A673 (cell line): Measurements from ENCODE around the gene GOLGB1. TPM values are rescaled to one million over a fixed set of nuclear protein-coding genes. Genes with fewer than 3 reads are reported as not detected.
"Not testable (repeated sequence)": the region's sequence is repeated elsewhere in the genome, so short reads cannot be mapped to it uniquely, and the experiment has no call there.

Experiments used
- BruUV-seq: library from RNA; stranded (reverse); fragments of 400-500 nt; replicated peaks from 2 replicates; lab custom pipeline; 2021; lab: Mats Ljungman, UMichigan
- CTCF ChIA-PET: fragments of 300-600 bp; sonication (Branson Sonifier 250); formaldehyde crosslinking; loops from one replicate; lab custom pipeline; 2022; ENCODE audit warnings: antibody characterized with exemption; lab: Charles Lee
- POLR2A ChIA-PET: fragments of 300-600 bp; sonication (Branson Sonifier 250); formaldehyde crosslinking; loops from one replicate; lab custom pipeline; 2022; ENCODE audit warnings: antibody characterized with exemption; ENCODE audit not compliant: low non-redundant PET; lab: Charles Lee
- DNase-seq: peaks from one replicate; pipeline ENCODE4 v3.0.0-alpha.2; 2015; ENCODE audit warnings: low spot score
- H3K27ac ChIP-seq: fragments of 200-600 bp; sonication (generic); 2 replicates; pipeline ENCODE4 v1.5.1; 2016; ENCODE audit warnings: mixed run types, low read depth, mild to moderate bottlenecking, mixed read lengths, antibody characterized with exemption, low read length; ENCODE audit not compliant: poor library complexity, severe bottlenecking
- H3K27me3 ChIP-seq: fragments of 200-600 bp; sonication (generic); replicated peaks from 2 replicates; pipeline ENCODE4 v1.6.1; 2017; ENCODE audit warnings: mixed run types, low read depth, mild to moderate bottlenecking, mixed read lengths, antibody characterized with exemption, low read length; ENCODE audit not compliant: insufficient read depth, poor library complexity
- H3K36me3 ChIP-seq: fragments of 200-600 bp; sonication (generic); 2 replicates; pipeline ENCODE4 v1.6.1; 2016; ENCODE audit warnings: mixed run types, mild to moderate bottlenecking, mixed read lengths, antibody characterized with exemption, low read length; ENCODE audit not compliant: insufficient read depth, poor library complexity, severe bottlenecking
- H3K4me1 ChIP-seq: fragments of 200-600 bp; sonication (generic); 2 replicates; pipeline ENCODE4 v1.6.1; 2017; ENCODE audit warnings: mixed run types, mild to moderate bottlenecking, mixed read lengths, antibody characterized with exemption, low read length; ENCODE audit not compliant: insufficient read depth, poor library complexity, severe bottlenecking
- H3K4me3 ChIP-seq: fragments of 200-600 bp; sonication (generic); 2 replicates; pipeline ENCODE4 v1.5.1; 2016; ENCODE audit warnings: low read depth, mixed run types, mild to moderate bottlenecking, mixed read lengths, low read length; ENCODE audit not compliant: poor library complexity, severe bottlenecking
- H3K9me3 ChIP-seq: fragments of 200-600 bp; sonication (generic); 2 replicates; pipeline ENCODE4 v1.6.1; 2016; ENCODE audit warnings: mixed run types, low read depth, mild to moderate bottlenecking, mixed read lengths, antibody characterized with exemption, low read length; ENCODE audit not compliant: poor library complexity, severe bottlenecking
- EZH2 ChIP-seq: fragments of 200-600 bp; sonication (generic); IDR thresholded peaks from 2 replicates; pipeline ENCODE4 v1.6.1; 2017; ENCODE audit warnings: borderline replicate concordance, low read depth, mild to moderate bottlenecking, mixed read lengths, antibody characterized with exemption, low read length; ENCODE audit not compliant: poor library complexity, severe bottlenecking
- intact Hi-C: fragments of 100-400 bp; cut with micrococcal nuclease; formaldehyde crosslinking; loops from one replicate; pipeline ENCODE4 v1.10.0; 2022; ENCODE audit not compliant: unreplicated experiment
- total RNA-seq: library from RNA; stranded (reverse); gene quantifications from 2 replicates; pipeline ENCODE4 v1.2.3, GENCODE V29; 2021
- TF ChIP-seq, protein P1 (sequence below): fragments of 300-800, 200-600 bp; sonication (generic); conservative IDR thresholded peaks from 2 replicates; pipeline ENCODE4 v1.5.1; 2017; ENCODE audit warnings: low read depth, mild to moderate bottlenecking, antibody characterized with exemption, low read length, moderate library complexity, mixed read lengths

GOLGB1 gene
- total RNA-seq, 1 experiment from 2014 or later = 19.9 TPM

GRCh38 chr3:121750087-121750415 is 510 bp upstream of the GOLGB1 start:
- Histone ChIP-seq H3K27me3 (no peaks in the 10 kb centered on the region), H3K4me3 (peak overlapping the region; percentile 82), H3K36me3 (no peaks in the 10 kb centered on the region), H3K9me3 (no peaks in the 10 kb centered on the region), H3K4me1 (peaks cover 7% of the 10 kb centered on the region), H3K27ac (peak overlapping the region; percentile 49)
- ChIA-PET POLR2A (no interaction called here), CTCF (no interaction called here)
- no peak for DNase-seq
- TF ChIP-seq EZH2 = no peak
- TF ChIP-seq, protein P1, sequence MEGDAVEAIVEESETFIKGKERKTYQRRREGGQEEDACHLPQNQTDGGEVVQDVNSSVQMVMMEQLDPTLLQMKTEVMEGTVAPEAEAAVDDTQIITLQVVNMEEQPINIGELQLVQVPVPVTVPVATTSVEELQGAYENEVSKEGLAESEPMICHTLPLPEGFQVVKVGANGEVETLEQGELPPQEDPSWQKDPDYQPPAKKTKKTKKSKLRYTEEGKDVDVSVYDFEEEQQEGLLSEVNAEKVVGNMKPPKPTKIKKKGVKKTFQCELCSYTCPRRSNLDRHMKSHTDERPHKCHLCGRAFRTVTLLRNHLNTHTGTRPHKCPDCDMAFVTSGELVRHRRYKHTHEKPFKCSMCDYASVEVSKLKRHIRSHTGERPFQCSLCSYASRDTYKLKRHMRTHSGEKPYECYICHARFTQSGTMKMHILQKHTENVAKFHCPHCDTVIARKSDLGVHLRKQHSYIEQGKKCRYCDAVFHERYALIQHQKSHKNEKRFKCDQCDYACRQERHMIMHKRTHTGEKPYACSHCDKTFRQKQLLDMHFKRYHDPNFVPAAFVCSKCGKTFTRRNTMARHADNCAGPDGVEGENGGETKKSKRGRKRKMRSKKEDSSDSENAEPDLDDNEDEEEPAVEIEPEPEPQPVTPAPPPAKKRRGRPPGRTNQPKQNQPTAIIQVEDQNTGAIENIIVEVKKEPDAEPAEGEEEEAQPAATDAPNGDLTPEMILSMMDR = no peak
- intact Hi-C loops = no loop called here
- TSS peak; percentile 97 for BruUV-seq

- Histone ChIP-seq H3K27me3 (no peaks in the 10 kb centered on the region), H3K4me3 (peak overlapping the region; percentile 82), H3K9me3 (no peaks in the 10 kb centered on the region), H3K4me1 (peaks cover 7% of the 10 kb centered on the region), H3K27ac (peak overlapping the region; percentile 82), H3K36me3 (no peaks in the 10 kb centered on the region)
- ChIA-PET CTCF (no interaction called here), POLR2A (no interaction called here)
- TF ChIP-seq, protein P1 = no peak
- no peak for TF ChIP-seq EZH2
- no peak for DNase-seq
- intact Hi-C loops = no loop called here
- BruUV-seq = no TSS peak
Observed at GRCh38 chr3:121748680-121749275, 763 bp downstream of the GOLGB1 start.

DNA sequence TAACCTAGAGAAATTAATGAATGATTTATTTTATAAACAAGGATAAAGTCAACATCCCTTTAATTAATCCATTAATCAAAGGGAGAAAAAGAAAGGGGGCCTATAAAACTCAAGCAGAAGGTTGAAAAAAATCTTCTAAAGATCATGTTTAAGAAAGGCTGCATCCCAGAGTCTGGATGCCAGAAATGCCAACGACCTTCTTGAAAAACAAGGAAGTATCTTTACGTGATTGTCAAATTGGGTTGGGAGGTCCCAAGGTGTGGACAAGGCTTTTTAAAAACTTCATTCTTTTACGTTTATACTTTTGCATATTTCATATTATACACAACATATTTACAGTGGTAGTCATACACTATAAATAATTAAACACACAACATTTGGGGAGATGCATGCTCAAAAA is 1.6 kb downstream of the GOLGB1 start:
- ChIA-PET CTCF (no interaction called here), POLR2A (no interaction called here)
- no peaks in the 10 kb centered on the region for H3K9me3 ChIP-seq
- DNase-seq = no peak
- H3K27ac ChIP-seq = no peak overlapping the region
- TF ChIP-seq, protein P1 = no peak
- no peak for TF ChIP-seq EZH2
- peak overlapping the region; percentile 82 for H3K4me3 ChIP-seq
- peaks cover 7% of the 10 kb centered on the region for H3K4me1 ChIP-seq
- no TSS peak for BruUV-seq
- no peaks in the 10 kb centered on the region for H3K36me3 ChIP-seq
- intact Hi-C loops = no loop called here
- no peaks in the 10 kb centered on the region for H3K27me3 ChIP-seq

DNA sequence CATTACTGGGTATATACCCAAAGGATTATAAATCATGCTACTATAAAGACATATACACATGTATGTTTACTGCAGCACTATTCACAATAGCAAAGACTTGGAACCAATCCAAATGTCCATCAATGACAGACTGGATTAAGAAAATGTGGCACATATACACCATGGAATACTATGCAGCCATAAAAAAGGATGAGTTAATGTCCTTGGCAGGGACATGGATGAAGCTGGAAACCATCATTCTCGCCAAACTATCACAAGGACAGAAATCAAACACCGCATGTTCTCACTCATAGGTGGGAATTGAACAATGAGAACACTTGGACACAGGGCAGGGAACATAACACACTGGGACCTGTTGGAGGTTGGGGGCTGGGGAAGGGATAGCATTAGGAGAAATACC is 6.4 kb downstream of the GOLGB1 start:
- DNase-seq, H3K36me3 ChIP-seq, BruUV-seq, CTCF ChIA-PET, H3K9me3 ChIP-seq, H3K4me1 ChIP-seq, H3K27me3 ChIP-seq, POLR2A ChIA-PET, intact Hi-C loops, H3K27ac ChIP-seq, H3K4me3 ChIP-seq: not testable (repeated sequence)
